ENCODE measurements around the gene PDZD2.

DNA sequence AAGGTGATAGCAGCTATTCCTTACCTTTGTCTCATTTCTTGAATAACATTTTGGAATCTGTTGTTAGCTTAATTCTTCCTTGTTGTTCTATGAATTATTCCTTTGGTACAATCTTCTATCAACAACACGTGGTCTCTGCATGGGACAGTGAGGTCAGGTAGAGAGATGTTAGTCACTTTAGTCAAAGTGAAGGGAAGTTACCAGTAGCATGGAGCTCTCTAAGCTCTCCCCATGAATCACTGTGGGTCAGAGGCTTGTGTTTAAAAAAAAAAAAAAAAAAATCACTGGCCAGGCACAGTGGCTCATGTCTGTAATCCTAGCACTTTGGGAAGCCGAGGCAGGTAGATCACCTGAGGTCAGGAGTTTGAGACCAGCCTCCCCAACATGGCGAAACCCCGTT, 419.2 kb downstream of the PDZD2 start:
- TF ChIP-seq, protein P1, sequence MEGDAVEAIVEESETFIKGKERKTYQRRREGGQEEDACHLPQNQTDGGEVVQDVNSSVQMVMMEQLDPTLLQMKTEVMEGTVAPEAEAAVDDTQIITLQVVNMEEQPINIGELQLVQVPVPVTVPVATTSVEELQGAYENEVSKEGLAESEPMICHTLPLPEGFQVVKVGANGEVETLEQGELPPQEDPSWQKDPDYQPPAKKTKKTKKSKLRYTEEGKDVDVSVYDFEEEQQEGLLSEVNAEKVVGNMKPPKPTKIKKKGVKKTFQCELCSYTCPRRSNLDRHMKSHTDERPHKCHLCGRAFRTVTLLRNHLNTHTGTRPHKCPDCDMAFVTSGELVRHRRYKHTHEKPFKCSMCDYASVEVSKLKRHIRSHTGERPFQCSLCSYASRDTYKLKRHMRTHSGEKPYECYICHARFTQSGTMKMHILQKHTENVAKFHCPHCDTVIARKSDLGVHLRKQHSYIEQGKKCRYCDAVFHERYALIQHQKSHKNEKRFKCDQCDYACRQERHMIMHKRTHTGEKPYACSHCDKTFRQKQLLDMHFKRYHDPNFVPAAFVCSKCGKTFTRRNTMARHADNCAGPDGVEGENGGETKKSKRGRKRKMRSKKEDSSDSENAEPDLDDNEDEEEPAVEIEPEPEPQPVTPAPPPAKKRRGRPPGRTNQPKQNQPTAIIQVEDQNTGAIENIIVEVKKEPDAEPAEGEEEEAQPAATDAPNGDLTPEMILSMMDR (IDR thresholded peaks at IDR 0.05), result no peak
- no peak for TF ChIP-seq POLR2A (IDR thresholded peaks at IDR 0.05)

Data from stomach (tissue), 4 donors.